PC-9 (cell line): ENCODE results near the gene ZNF77.

Experiments used
- CTCF ChIP-seq: fragments of 200-600 bp; sonication (generic); conservative IDR thresholded peaks from 2 replicates; pipeline ENCODE4 v1.6.1; 2017; ENCODE audit warnings: mixed run types, antibody characterized with exemption, mild to moderate bottlenecking, moderate library complexity
- EZH2 ChIP-seq: fragments of 200-600 bp; sonication (generic); IDR thresholded peaks from 2 replicates; pipeline ENCODE4 v1.8.0; 2017; ENCODE audit warnings: antibody characterized with exemption, low read depth

GRCh38 chr19:2885736-2886135 is 59.0 kb downstream of the ZNF77 start:
- no peak for TF ChIP-seq CTCF
- no peak for TF ChIP-seq EZH2
